ENCODE measurements around the gene STT3A.

The STT3A gene

DNA sequence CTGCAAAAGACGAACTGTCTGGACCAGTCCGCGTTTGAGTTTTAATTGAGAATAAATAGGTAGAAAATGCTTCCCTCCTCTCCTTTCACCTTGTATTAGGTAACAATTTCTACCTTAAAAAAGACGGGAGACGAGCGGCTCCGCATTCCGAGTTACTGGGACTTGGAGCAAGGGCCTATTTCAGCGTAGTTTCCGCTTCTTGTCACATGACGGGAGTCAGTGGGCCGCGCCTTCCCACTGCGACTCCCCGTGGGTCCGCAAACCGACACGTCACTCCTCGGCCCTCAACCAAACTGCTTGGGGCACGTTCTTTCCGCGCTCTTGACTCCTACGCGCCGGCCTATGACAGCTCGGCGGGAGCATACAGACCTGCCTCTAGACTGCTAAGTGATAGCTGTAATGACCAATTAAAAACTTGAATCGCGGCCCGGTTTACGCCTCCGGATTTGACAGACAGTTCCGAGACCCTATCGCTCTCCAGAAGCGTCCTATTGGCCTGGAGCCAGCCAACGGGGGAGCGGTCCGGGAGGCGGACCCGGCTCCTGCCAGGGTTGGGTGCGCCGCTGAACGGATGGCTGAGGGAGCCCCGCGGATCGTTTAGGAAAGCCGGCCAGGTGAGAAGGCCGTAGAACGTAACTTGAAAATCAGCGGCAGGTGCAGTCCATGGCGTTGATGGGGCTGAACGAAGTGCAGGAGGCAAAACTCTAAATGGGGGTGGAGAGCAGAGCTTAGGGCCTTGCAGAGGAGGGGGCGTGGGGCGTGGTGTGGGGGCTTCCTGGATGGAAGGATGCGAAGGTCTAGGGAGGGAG is at the start of gene STT3A:
TSS of gene STT3A (plus strand) at position 548 of the 809 bp plus-strand sequence. CDS start 3,064 bp downstream, outside the sequence.
- peaks cover 41% of the 10 kb centered on the region for H3K4me1 Mint-ChIP-seq (ENCODE audit: low read depth)
- H3K36me3 Mint-ChIP-seq (ENCODE audit: low read depth) = peaks cover 24% of the 10 kb centered on the region
- H3K4me3 Mint-ChIP-seq = peak within 1 kb of the TSS; percentile 99

DNA sequence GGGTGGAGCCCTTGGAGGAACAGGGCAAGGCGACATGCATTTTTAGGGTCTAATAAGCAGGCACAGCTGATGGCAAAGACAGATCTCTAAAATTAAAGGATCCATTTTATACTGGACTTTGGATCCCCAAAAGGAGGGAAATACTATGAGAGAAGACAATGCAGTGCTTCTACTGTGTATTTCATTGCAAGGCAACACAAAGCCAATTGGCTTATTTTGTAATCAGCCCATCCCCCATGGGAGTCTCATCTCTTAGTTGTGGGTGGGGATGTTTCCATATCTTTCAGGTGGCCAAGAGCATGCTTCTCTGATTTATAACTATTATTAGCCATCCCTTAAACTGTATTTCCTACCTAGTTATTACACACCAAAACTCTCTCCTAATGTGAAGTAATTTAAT is 41.9 kb upstream of the STT3A start:
- Mint-ChIP-seq H3K27me3 (ENCODE audit: low read depth) (peaks cover 4% of the 10 kb centered on the region), H3K9me3 (peaks cover 41% of the 10 kb centered on the region), H3K36me3 (ENCODE audit: low read depth) (peaks cover 6% of the 10 kb centered on the region), H3K27ac (no peak overlapping the region), H3K4me3 (no peak overlapping the region), H3K4me1 (ENCODE audit: low read depth) (no peaks in the 10 kb centered on the region)

More for the DNA sequence above, at the start of gene STT3A:
- Mint-ChIP-seq H3K27me3 (ENCODE audit: low read depth) (no peaks in the 10 kb centered on the region), H3K9me3 (no peaks in the 10 kb centered on the region), H3K27ac (peak within 1 kb of the TSS; percentile 95)

GRCh38 chr11:125551835-125552342 is 40.8 kb upstream of the STT3A start:
- peaks cover 7% of the 10 kb centered on the region for H3K36me3 Mint-ChIP-seq (ENCODE audit: low read depth)
- H3K4me3 Mint-ChIP-seq = no peak overlapping the region
- H3K27me3 Mint-ChIP-seq (ENCODE audit: low read depth) = peaks cover 4% of the 10 kb centered on the region
- no peak overlapping the region for H3K27ac Mint-ChIP-seq
- H3K9me3 Mint-ChIP-seq = peaks cover 45% of the 10 kb centered on the region
- no peaks in the 10 kb centered on the region for H3K4me1 Mint-ChIP-seq (ENCODE audit: low read depth)

DNA sequence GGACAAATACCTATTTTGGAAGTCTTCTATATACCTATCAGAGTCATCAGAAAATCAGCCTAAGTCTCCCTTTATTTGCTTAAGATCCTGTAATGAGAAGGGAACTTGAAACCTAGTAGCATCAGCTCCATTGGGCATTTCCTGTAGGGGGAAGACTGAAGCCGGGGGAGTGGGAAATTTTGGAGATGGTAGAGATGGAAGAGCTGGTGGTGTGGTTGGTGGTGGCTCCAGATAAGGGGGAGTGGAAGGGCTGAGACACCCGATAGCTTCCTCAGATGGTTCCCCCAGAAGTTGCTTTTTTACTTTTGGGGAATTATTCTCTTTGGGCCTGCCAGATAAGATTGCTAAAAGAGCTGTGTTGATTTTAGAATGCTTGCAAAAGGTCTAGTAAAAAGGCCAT is 39.7 kb upstream of the STT3A start:
- Mint-ChIP-seq H3K4me3 (no peak overlapping the region), H3K4me1 (ENCODE audit: low read depth) (no peaks in the 10 kb centered on the region), H3K27ac (no peak overlapping the region), H3K36me3 (ENCODE audit: low read depth) (peaks cover 7% of the 10 kb centered on the region), H3K9me3 (peaks cover 45% of the 10 kb centered on the region), H3K27me3 (ENCODE audit: low read depth) (no peaks in the 10 kb centered on the region)

DNA sequence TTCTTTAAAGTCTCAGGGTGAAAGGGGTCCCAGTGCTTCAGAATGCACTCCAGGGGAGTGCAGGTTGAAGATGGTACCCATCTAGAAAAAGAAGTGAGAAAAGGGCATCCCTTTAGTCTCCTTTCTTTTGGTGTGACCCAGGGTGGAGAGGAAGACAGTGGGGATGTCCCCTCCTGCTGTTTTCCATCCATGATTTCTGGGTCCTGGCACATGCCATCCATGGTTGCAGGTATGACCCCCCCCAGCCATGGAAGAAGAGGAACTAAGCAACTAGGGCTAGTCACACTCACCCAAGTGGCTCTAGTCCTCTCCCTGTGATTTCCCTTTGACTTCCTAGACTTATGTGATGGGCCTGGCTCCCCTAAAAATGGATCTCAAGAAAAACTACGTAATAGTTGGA is 39.3 kb upstream of the STT3A start:
- Mint-ChIP-seq H3K27me3 (ENCODE audit: low read depth) (no peaks in the 10 kb centered on the region), H3K9me3 (peaks cover 45% of the 10 kb centered on the region), H3K4me3 (no peak overlapping the region), H3K36me3 (ENCODE audit: low read depth) (peaks cover 7% of the 10 kb centered on the region), H3K27ac (no peak overlapping the region), H3K4me1 (ENCODE audit: low read depth) (no peaks in the 10 kb centered on the region)

DNA sequence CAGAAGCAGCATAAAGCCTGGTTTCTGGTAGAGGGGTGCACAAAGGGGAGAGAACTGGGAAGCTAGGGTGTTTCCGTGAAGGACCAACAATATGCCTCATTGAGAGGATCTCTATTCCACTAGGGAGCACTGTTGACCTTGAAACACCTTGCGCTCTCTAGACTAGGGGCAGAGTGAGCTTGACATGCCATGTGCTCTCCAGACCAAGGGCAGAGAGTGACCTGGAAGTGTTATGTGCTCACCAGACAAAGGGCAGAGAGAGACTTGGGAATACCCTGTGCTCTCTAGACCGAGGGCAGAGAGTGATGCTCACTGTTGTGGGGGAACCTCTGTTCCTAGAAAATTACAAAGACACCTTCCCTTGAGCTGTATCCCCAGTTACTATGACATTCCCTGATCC is 38.6 kb upstream of the STT3A start:
- Mint-ChIP-seq H3K9me3 (peaks cover 45% of the 10 kb centered on the region), H3K27me3 (ENCODE audit: low read depth) (no peaks in the 10 kb centered on the region), H3K36me3 (ENCODE audit: low read depth) (peaks cover 7% of the 10 kb centered on the region), H3K4me1 (ENCODE audit: low read depth) (no peaks in the 10 kb centered on the region), H3K27ac (no peak overlapping the region), H3K4me3 (no peak overlapping the region)

DNA sequence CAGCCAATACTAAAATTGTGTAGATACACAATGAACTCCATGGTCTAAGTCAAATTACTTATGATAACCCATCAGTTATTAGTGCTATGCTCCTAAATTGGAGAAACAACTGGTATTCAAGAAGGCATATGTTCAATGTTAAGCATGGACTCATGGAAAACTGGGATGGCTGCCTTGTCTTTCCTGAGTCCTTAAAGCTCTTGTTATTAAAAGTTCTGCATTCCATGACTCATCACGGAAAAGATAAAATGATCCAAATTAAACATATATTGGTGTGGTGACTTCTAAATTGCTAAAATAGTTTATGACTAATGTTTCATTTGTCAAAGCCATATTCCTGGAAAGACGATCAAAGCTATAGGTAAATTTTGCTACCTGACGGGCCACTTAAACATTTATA is 32.8 kb upstream of the STT3A start:
- Mint-ChIP-seq H3K27me3 (ENCODE audit: low read depth) (peaks cover 5% of the 10 kb centered on the region), H3K4me1 (ENCODE audit: low read depth) (no peaks in the 10 kb centered on the region), H3K4me3 (no peak overlapping the region), H3K36me3 (ENCODE audit: low read depth) (peaks cover 2% of the 10 kb centered on the region), H3K27ac (no peak overlapping the region), H3K9me3 (peaks cover 13% of the 10 kb centered on the region)

- no peaks in the 10 kb centered on the region for H3K36me3 Mint-ChIP-seq (ENCODE audit: low read depth)
- H3K27me3 Mint-ChIP-seq (ENCODE audit: low read depth) = peaks cover 5% of the 10 kb centered on the region
- peaks cover 4% of the 10 kb centered on the region for H3K9me3 Mint-ChIP-seq
- no peak overlapping the region for H3K4me3 Mint-ChIP-seq
- H3K4me1 Mint-ChIP-seq (ENCODE audit: low read depth) = no peaks in the 10 kb centered on the region
- no peak overlapping the region for H3K27ac Mint-ChIP-seq
These were observed 30.7 kb upstream of the STT3A start for GRCh38 chr11:125561924-125562323.

- no peak overlapping the region for H3K4me3 Mint-ChIP-seq
- peaks cover 4% of the 10 kb centered on the region for H3K9me3 Mint-ChIP-seq
- H3K27ac Mint-ChIP-seq = no peak overlapping the region
- no peaks in the 10 kb centered on the region for H3K36me3 Mint-ChIP-seq (ENCODE audit: low read depth)
- peaks cover 5% of the 10 kb centered on the region for H3K27me3 Mint-ChIP-seq (ENCODE audit: low read depth)
- no peaks in the 10 kb centered on the region for H3K4me1 Mint-ChIP-seq (ENCODE audit: low read depth)
These were observed 30.2 kb upstream of the STT3A start for GRCh38 chr11:125562430-125562829.

DNA sequence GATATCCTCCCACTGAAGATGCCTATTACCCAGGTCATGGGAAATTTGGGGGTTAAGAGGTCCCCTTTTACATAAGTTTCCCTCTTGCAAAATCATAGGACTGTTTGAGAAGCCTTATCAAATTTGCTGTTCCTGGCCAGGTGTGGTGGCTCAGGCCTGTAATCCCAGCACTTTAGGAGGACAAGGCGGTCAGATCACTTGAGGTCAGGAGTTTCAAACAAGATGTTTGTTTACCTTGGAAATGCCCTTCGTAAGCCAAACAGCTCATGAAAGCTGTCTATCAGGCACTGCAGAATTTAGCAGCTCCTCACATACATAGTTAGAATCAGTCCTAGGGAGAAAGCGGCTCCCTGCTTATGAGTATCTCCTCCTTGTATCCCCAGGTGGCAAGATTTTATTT is 28.3 kb upstream of the STT3A start:
- Mint-ChIP-seq H3K4me3 (no peak overlapping the region), H3K9me3 (peaks cover 4% of the 10 kb centered on the region), H3K4me1 (ENCODE audit: low read depth) (no peaks in the 10 kb centered on the region), H3K27ac (no peak overlapping the region), H3K36me3 (ENCODE audit: low read depth) (no peaks in the 10 kb centered on the region), H3K27me3 (ENCODE audit: low read depth) (peaks cover 5% of the 10 kb centered on the region)

- H3K27me3 Mint-ChIP-seq (ENCODE audit: low read depth) = peaks cover 5% of the 10 kb centered on the region
- no peak overlapping the region for H3K27ac Mint-ChIP-seq
- H3K36me3 Mint-ChIP-seq (ENCODE audit: low read depth) = peaks cover 2% of the 10 kb centered on the region
- peaks cover 4% of the 10 kb centered on the region for H3K9me3 Mint-ChIP-seq
- peaks cover 11% of the 10 kb centered on the region for H3K4me1 Mint-ChIP-seq (ENCODE audit: low read depth)
- no peak overlapping the region for H3K4me3 Mint-ChIP-seq
These were observed 26.4 kb upstream of the STT3A start for GRCh38 chr11:125566235-125566634.

DNA sequence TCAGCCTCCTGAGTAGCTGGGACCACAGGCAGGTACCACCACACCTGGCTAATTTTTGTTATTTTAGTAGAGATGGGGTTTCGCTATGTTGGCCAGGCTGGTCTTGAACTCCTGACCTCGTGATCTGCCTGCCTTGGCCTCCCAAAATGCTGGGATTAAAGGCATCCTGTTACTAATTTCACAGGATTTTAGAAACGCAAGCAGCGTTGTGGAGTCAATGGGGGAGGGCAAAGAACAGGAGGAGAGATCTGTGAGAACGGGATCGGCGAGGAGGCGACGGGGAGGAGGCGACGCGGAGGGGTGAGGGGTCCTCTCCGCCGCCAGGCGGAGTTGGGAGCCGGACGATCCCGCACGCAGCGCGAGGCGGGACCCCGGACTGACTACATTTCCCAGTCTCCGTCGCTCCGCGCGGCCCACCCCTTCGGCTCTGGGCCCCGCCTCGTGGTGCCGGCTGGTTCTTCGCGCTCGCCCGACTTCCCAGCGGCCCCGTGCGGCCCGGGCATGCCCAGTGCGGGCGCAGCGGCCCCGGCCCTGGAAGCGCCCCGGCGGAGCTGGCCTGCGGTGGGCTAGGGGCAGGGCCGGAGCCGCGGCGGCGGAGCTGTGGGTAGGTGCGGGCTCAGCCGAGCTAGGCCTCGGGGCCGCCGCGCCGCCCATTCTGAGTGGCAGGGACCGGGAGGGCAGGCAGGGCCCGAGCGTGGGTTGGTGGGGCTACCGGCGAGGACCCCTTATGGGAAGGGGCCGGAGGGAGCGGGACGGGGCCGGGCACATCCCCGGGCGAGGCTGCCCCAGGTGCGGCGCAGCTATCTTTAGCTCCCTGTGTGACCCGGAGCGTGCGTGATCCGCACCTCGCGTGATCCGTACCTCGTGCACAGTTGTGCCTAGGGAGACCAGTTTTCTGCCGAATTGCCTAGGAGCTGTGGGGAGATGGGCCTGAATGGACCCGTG is 23.4 kb upstream of the STT3A start, which contains the start of gene EI24:
TSS of gene EI24 (plus strand) at position 508 of the 945 bp plus-strand sequence. CDS start 3,051 bp downstream, outside the sequence.
- Mint-ChIP-seq H3K4me3 (peak within 1 kb of the TSS; percentile 95), H3K36me3 (ENCODE audit: low read depth) (peaks cover 11% of the 10 kb centered on the region), H3K27me3 (ENCODE audit: low read depth) (peaks cover 5% of the 10 kb centered on the region), H3K4me1 (ENCODE audit: low read depth) (peaks cover 22% of the 10 kb centered on the region), H3K9me3 (no peaks in the 10 kb centered on the region), H3K27ac (peak within 1 kb of the TSS; percentile 93)

- peak overlapping the region; percentile 85 for H3K27ac Mint-ChIP-seq
These were observed 22.6 kb upstream of the STT3A start for GRCh38 chr11:125569915-125570621.

DNA sequence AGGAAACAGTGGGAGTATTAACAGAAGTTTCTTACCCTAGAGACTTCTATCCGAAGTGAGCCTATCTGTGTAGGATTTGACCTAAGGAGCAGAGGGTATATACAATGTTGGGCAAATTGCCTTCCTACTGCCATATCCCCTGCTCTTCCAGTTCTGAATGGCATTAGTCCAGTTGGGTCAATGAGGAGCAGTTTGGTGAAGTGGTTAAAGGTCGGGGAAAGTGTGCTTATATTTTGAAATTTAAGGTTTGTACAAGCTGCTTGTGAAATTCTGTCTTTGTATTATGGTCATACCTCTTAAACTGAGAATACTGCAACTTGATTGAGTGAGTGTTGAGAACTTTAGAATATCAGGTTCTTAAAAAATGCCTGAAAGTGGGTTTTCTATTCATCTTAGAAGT is 21.7 kb upstream of the STT3A start:
- no peaks in the 10 kb centered on the region for H3K9me3 Mint-ChIP-seq
- H3K27ac Mint-ChIP-seq = peak overlapping the region; percentile 49
- peaks cover 22% of the 10 kb centered on the region for H3K4me1 Mint-ChIP-seq (ENCODE audit: low read depth)
- peaks cover 16% of the 10 kb centered on the region for H3K36me3 Mint-ChIP-seq (ENCODE audit: low read depth)
- peak overlapping the region; percentile 91 for H3K4me3 Mint-ChIP-seq
- no peaks in the 10 kb centered on the region for H3K27me3 Mint-ChIP-seq (ENCODE audit: low read depth)

More at GRCh38 chr11:125569915-125570621, 22.6 kb upstream of the STT3A start:
- Mint-ChIP-seq H3K27me3 (ENCODE audit: low read depth) (no peaks in the 10 kb centered on the region), H3K4me1 (ENCODE audit: low read depth) (peaks cover 22% of the 10 kb centered on the region), H3K9me3 (no peaks in the 10 kb centered on the region), H3K36me3 (ENCODE audit: low read depth) (peaks cover 16% of the 10 kb centered on the region), H3K4me3 (peak overlapping the region; percentile 91)

Data from T-helper 1 cell treated with Interleukin-12 subunit alpha and Interleukin-12 subunit beta and Interleukin-4 antibody, amounts not matched to agents 30 μg/mL and 1 μg/mL, for 36 hours (primary cell).